Measurements from ENCODE around the gene PAPPA2. TPM values are rescaled to one million over a fixed set of nuclear protein-coding genes. Genes with fewer than 3 reads are reported as not detected.

The PAPPA2 gene
- total and polyA plus RNA-seq, 2 of the 8 experiments (the other 6 are each of a cell fraction or from before 2014, with no cell fraction given) = 0.08 to 0.88 TPM

GRCh38 chr1:176863613-176864012 lies 400.6 kb downstream of the PAPPA2 start:
- Histone ChIP-seq H4K5ac (ENCODE audit: insufficient read length, low read depth, low read length) (no peak overlapping the region), H2BK20ac (ENCODE audit: low read length) (no peak overlapping the region), H3K56ac (replicated peaks; ENCODE audit: insufficient read length, low read depth, low read length) (no peak overlapping the region), H3K9ac (replicated peaks in 1 of 4; ENCODE audit: extremely low read depth in 1 of 4, low read depth in 3 of 4, low read length in 3 of 4) (no peak overlapping the region), H3K36me3 (ENCODE audit: control insufficient read depth in 2 of 4, insufficient read depth in 4 of 4, low read length in 3 of 4) (no peaks in the 10 kb centered on the region), H2BK15ac (ENCODE audit: low read length) (no peak overlapping the region), H3K27ac (ENCODE audit: low read depth, low read length) (no peak overlapping the region), H3K79me2 (ENCODE audit: control insufficient read depth in 1 of 2, insufficient read depth in 2 of 2, low read length in 2 of 2) (no peaks in the 10 kb centered on the region), H3K4me3 (ENCODE audit: extremely low read depth in 1 of 4, insufficient read depth in 2 of 4, low read depth in 3 of 4, low read length in 4 of 4) (no peak overlapping the region), H3K27me3 (replicated peaks in 1 of 4; ENCODE audit: control insufficient read depth in 3 of 4, extremely low read depth in 1 of 4, insufficient read depth in 3 of 4, low read length in 3 of 4) (no peaks in the 10 kb centered on the region), H4K91ac (replicated peaks; ENCODE audit: insufficient read length, low read length) (no peak overlapping the region), H3K23ac (ENCODE audit: insufficient read length) (no peak overlapping the region), H3K4me1 (replicated peaks in 1 of 4; ENCODE audit: control insufficient read depth in 3 of 4, insufficient read depth in 4 of 4, low read length in 3 of 4) (no peaks in the 10 kb centered on the region), H3K79me1 (ENCODE audit: low read depth, low read length) (no peaks in the 10 kb centered on the region), H2BK5ac (ENCODE audit: low read depth, low read length) (no peak overlapping the region), H3K4me2 (ENCODE audit: insufficient read depth in 1 of 2, low read depth in 2 of 2, low read length in 2 of 2) (no peak overlapping the region), H3K14ac (ENCODE audit: insufficient read length) (no peak overlapping the region), H3K9me3 (ENCODE audit: insufficient read depth in 2 of 2, low read depth in 1 of 2, low read length in 1 of 2) (no peaks in the 10 kb centered on the region), H2BK120ac (replicated peaks; ENCODE audit: low read depth, low read length) (no peak overlapping the region), H2AFZ (ENCODE audit: low read length) (no peak overlapping the region), H4K20me1 (replicated peaks in 1 of 2; ENCODE audit: control insufficient read depth in 1 of 2, insufficient read depth in 2 of 2, low read length in 2 of 2) (no peaks in the 10 kb centered on the region), H4K8ac (ENCODE audit: extremely low read depth, insufficient read depth, low read length) (no peak overlapping the region), H3K23me2 (ENCODE audit: low read depth, low read length) (no peaks in the 10 kb centered on the region), H3K18ac (ENCODE audit: extremely low read depth, low read length) (no peak overlapping the region), H2BK12ac (ENCODE audit: low read depth, low read length) (no peak overlapping the region), H2AK5ac (ENCODE audit: low read depth, low read length) (no peak overlapping the region), H3K4ac (replicated peaks; ENCODE audit: insufficient read length, low read depth, low read length) (no peak overlapping the region)
- TF ChIP-seq, protein P1, sequence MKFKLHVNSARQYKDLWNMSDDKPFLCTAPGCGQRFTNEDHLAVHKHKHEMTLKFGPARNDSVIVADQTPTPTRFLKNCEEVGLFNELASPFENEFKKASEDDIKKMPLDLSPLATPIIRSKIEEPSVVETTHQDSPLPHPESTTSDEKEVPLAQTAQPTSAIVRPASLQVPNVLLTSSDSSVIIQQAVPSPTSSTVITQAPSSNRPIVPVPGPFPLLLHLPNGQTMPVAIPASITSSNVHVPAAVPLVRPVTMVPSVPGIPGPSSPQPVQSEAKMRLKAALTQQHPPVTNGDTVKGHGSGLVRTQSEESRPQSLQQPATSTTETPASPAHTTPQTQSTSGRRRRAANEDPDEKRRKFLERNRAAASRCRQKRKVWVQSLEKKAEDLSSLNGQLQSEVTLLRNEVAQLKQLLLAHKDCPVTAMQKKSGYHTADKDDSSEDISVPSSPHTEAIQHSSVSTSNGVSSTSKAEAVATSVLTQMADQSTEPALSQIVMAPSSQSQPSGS (IDR thresholded peaks at IDR 0.05; ENCODE audit: low read length) = no peak
- TF ChIP-seq JUND (IDR thresholded peaks at IDR 0.05; ENCODE audit: low read length) = no peak
- TF ChIP-seq HDAC2 (IDR thresholded peaks at IDR 0.05; ENCODE audit: borderline replicate concordance in 1 of 2, low read depth in 2 of 2, low read length in 2 of 2) = no peak
- TF ChIP-seq CBX8 (IDR thresholded peaks at IDR 0.05; ENCODE audit: borderline replicate concordance, low read depth, low read length) = no peak
- TF ChIP-seq KDM5A (IDR thresholded peaks at IDR 0.05; ENCODE audit: low read length) = no peak
- no peak for TF ChIP-seq YY1 (IDR thresholded peaks at IDR 0.05; ENCODE audit: low read depth, low read length)
- TF ChIP-seq CBX5 (IDR thresholded peaks at IDR 0.05; ENCODE audit: low read depth, low read length) = no peak
- no peak for TF ChIP-seq KDM4A (IDR thresholded peaks at IDR 0.05; ENCODE audit: low read depth, low read length, severe bottlenecking)
- TF ChIP-seq TCF12 (IDR thresholded peaks at IDR 0.05; ENCODE audit: low read depth, low read length) = no peak
- TF ChIP-seq CREB1 (IDR thresholded peaks at IDR 0.05) = no peak
- no peak for TF ChIP-seq SIRT6 (IDR thresholded peaks at IDR 0.05; ENCODE audit: low read length)
- TF ChIP-seq GABPA (IDR thresholded peaks at IDR 0.05; ENCODE audit: borderline replicate concordance, insufficient read depth, low read length) = no peak
- no peak for TF ChIP-seq EP300 (IDR thresholded peaks at IDR 0.05; ENCODE audit: borderline replicate concordance in 1 of 2, low read depth in 2 of 2, low read length in 2 of 2)
- CTCF ChIA-PET (ENCODE audit: partially characterized antibody) = interaction anchor here (1.1 to 2.6 kb wide), 3 partner anchors 9 to 34 kb away, joined by 3 to 13 read pairs (median 3); no protein-coding TSS in a partner anchor
- DNase-seq (ENCODE audit: low read depth in 1 of 2, low spot score in 2 of 2) = no peak
- no peak for FAIRE-seq
- POLR2A ChIA-PET (ENCODE audit: partially characterized antibody) = no interaction called here
- 93% methylated on average over 4 of the region's 4 CpGs; no CpG with 5 or more reads in 1 of the 2 experiments for WGBS, 2 experiments (ENCODE audit: extremely low coverage in 1 of 2, insufficient coverage in 1 of 2, insufficient read length in 1 of 2, insufficient replicate concordance in 2 of 2, low coverage in 1 of 2, low lambda C conversion rate in 2 of 2, missing lambda C conversion rate in 1 of 2)
